ENCODE measurements around the gene BST2. TPM values are rescaled to one million over a fixed set of nuclear protein-coding genes. Genes with fewer than 3 reads are reported as not detected.

The BST2 gene
- total RNA-seq, 1 donor from 2014 or later = 35.2 TPM

Other genes starting within 250 kb of the BST2 start
- gene USE1, start 190.3 kb downstream of the BST2 start, total RNA-seq (ENCODE audit: insufficient read depth, low replicate concordance) = 11.1 TPM
- 3.4 TPM for gene OCEL1, start 179.4 kb downstream of the BST2 start, total RNA-seq (ENCODE audit: insufficient read depth, low replicate concordance)
- 20.0 TPM for gene NR2F6, start 159.7 kb downstream of the BST2 start, total RNA-seq (ENCODE audit: insufficient read depth, low replicate concordance)
- gene USHBP1, start 140.9 kb downstream of the BST2 start, total RNA-seq (ENCODE audit: insufficient read depth, low replicate concordance) = 1.2 TPM
- 45.3 TPM for gene BABAM1, start 138.2 kb downstream of the BST2 start, total RNA-seq (ENCODE audit: insufficient read depth, low replicate concordance)
- gene ANKLE1, start 123.7 kb downstream of the BST2 start, total RNA-seq (ENCODE audit: insufficient read depth, low replicate concordance) = not detected
- 8.7 TPM for gene ABHD8, start 102.2 kb downstream of the BST2 start, total RNA-seq (ENCODE audit: insufficient read depth, low replicate concordance)
- 18.5 TPM for gene MRPL34, start 99.8 kb downstream of the BST2 start, total RNA-seq (ENCODE audit: insufficient read depth, low replicate concordance)
- 6.5 TPM for gene DDA1, start 96.1 kb downstream of the BST2 start, total RNA-seq (ENCODE audit: insufficient read depth, low replicate concordance)
- 3.9 TPM for gene ANO8, start 70.8 kb downstream of the BST2 start, total RNA-seq (ENCODE audit: insufficient read depth, low replicate concordance)
- 13.7 TPM for gene GTPBP3, start 68.1 kb downstream of the BST2 start, total RNA-seq (ENCODE audit: insufficient read depth, low replicate concordance)
- gene PLVAP, start 28.3 kb downstream of the BST2 start, total RNA-seq (ENCODE audit: insufficient read depth, low replicate concordance) = 6.5 TPM
- not detected for gene CCDC194, start 11.4 kb downstream of the BST2 start, total RNA-seq (ENCODE audit: insufficient read depth, low replicate concordance)
- gene MVB12A, start 14.4 kb upstream of the BST2 start, total RNA-seq (ENCODE audit: insufficient read depth, low replicate concordance) = 46.2 TPM
- not detected for gene TMEM221, start 43.0 kb upstream of the BST2 start, total RNA-seq (ENCODE audit: insufficient read depth, low replicate concordance)
- not detected for gene NXNL1, start 55.3 kb upstream of the BST2 start, total RNA-seq (ENCODE audit: insufficient read depth, low replicate concordance)
- gene SLC27A1, start 64.9 kb upstream of the BST2 start, total RNA-seq (ENCODE audit: insufficient read depth, low replicate concordance) = 15.4 TPM
- gene PGLS, start 106.0 kb upstream of the BST2 start, total RNA-seq (ENCODE audit: insufficient read depth, low replicate concordance) = 29.6 TPM
- gene COLGALT1, start 150.0 kb upstream of the BST2 start, total RNA-seq (ENCODE audit: insufficient read depth, low replicate concordance) = 61.4 TPM